BJ (cell line): ENCODE data around the gene LDLRAD4. TPM values are rescaled to one million over a fixed set of nuclear protein-coding genes. Genes with fewer than 3 reads are reported as not detected.

Experiments used
- CTCF ChIA-PET: fragments of 350-600 bp; formaldehyde crosslinking; extraction: SDS; loops from one replicate; lab custom pipeline; 2021; ENCODE audit warnings: antibody characterized with exemption, inconsistent platforms; lab: Yijun Ruan, JAX
- POLR2A ChIA-PET: fragments of 300-600 bp; sonication (Branson Sonifier 250); formaldehyde crosslinking; extraction: SDS; loops from one replicate; lab custom pipeline; 2021; ENCODE audit warnings: antibody characterized with exemption; lab: Charles Lee
- DNase-seq: peaks from one replicate; pipeline ENCODE4 v3.0.0-alpha.2; 2011; ENCODE audit warnings: low read depth
- H3K27me3 ChIP-seq: 2 replicates; pipeline ENCODE4 v1.6.0; 2011; ENCODE audit warnings: low read length; ENCODE audit not compliant: control insufficient read depth, insufficient read depth
- H3K36me3 ChIP-seq: 2 replicates; pipeline ENCODE4 v1.5.1; 2011; ENCODE audit warnings: low read length; ENCODE audit not compliant: control insufficient read depth, insufficient read depth
- H3K4me3 ChIP-seq: 2 replicates; pipeline ENCODE4 v1.5.1; 2011; ENCODE audit warnings: low read depth, mild to moderate bottlenecking, control low read depth, low read length
- polyA plus RNA-seq: library from polyadenylated mRNA; depleted of rRNA; stranded (reverse); fragments of >200 nt; gene quantifications from 2 replicates; pipeline ENCODE4 v1.2.3, GENCODE V29; 2011
- TF ChIP-seq, protein P1 (sequence below): IDR thresholded peaks from 2 replicates; pipeline ENCODE4 v1.5.1; 2011; ENCODE audit warnings: low read depth, mild to moderate bottlenecking, control low read depth, inconsistent platforms, low read length, moderate library complexity; ENCODE audit not compliant: insufficient read depth

LDLRAD4 gene
- polyA plus RNA-seq, 1 experiment, result not detected

DNA sequence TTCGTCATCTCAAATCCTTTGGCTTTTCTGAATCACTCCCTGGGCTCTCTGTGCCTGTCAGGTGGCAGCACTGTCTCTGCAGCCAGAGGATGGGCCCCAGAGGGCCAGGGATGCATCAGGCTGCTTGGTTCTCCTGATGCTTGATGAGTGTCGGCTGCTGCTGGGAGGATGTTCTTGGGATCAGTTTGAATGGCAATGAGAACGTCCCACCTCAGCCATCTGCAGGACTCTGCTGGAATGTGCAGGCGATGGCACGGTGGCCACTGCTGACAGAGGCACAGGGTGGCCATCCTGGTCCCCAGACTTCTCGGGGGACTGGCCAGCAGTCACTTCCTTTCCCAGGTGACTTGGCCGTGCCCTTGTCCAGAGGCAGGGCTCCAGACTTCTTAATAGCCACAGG is 361.8 kb downstream of the LDLRAD4 start:
- no peaks in the 10 kb centered on the region for H3K27me3 ChIP-seq
- H3K36me3 ChIP-seq, result no peaks in the 10 kb centered on the region
- POLR2A ChIA-PET, result no interaction called here
- H3K4me3 ChIP-seq, result no peak overlapping the region
- CTCF ChIA-PET, result no interaction called here
- TF ChIP-seq, protein P1, sequence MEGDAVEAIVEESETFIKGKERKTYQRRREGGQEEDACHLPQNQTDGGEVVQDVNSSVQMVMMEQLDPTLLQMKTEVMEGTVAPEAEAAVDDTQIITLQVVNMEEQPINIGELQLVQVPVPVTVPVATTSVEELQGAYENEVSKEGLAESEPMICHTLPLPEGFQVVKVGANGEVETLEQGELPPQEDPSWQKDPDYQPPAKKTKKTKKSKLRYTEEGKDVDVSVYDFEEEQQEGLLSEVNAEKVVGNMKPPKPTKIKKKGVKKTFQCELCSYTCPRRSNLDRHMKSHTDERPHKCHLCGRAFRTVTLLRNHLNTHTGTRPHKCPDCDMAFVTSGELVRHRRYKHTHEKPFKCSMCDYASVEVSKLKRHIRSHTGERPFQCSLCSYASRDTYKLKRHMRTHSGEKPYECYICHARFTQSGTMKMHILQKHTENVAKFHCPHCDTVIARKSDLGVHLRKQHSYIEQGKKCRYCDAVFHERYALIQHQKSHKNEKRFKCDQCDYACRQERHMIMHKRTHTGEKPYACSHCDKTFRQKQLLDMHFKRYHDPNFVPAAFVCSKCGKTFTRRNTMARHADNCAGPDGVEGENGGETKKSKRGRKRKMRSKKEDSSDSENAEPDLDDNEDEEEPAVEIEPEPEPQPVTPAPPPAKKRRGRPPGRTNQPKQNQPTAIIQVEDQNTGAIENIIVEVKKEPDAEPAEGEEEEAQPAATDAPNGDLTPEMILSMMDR, result no peak
- DNase-seq, result no peak

DNA sequence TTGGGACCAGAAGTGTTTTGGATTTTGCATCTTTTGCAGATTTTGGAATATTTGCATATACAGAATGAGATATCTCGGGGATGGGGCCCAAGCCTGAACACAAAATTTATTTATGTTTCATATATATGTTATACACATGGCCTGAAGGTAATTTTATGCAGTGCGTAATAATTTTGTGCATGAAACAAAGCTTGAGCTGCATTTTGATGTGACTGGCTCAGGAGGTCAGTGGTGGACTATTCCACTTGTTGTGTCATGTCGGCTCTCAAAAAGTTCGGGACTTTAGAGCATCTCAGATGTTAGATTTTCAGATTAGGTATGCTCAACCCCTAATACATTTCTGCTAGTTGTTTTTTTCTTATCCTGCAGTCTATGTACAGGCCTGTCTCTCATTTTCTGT is 362.4 kb downstream of the LDLRAD4 start:
- TF ChIP-seq, protein P1, result no peak
- POLR2A ChIA-PET, result no interaction called here
- DNase-seq, result no peak
- H3K36me3 ChIP-seq, result no peaks in the 10 kb centered on the region
- no peak overlapping the region for H3K4me3 ChIP-seq
- CTCF ChIA-PET, result no interaction called here
- no peaks in the 10 kb centered on the region for H3K27me3 ChIP-seq

DNA sequence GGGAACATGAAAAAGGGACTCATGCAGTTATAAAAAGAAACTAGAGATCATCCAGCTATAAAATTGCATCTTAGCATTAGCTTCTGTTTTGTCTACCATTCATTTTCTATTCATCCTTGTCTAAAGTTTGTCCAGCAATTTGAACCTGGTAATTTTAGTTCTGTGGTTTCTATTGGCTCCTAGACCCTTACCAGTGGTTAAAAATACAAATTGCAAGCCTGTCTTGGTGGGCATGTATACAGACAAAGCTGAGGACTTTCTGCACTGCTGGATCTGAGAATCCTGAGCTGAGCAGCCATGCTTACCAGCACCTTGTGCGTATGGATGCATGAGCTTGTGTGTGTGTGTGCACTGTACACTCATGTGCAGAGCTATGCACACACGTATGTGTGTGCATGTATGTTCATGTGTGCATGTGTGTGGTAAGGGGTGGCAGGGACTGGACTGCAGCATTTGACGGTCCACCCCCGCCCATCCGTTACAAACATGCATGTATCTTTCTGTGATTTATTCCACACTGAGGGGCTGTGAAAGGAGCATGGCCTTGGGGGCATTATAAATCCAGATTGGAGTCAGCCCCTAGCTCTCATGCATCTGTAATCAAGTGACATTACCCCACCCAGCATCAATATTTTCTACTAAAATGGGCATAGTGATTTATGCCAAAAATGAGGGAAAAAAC is 363.1 kb downstream of the LDLRAD4 start:
- no peaks in the 10 kb centered on the region for H3K36me3 ChIP-seq
- ChIA-PET POLR2A (no interaction called here), CTCF (no interaction called here)
- TF ChIP-seq, protein P1, result no peak
- no peaks in the 10 kb centered on the region for H3K27me3 ChIP-seq
- no peak overlapping the region for H3K4me3 ChIP-seq
- DNase-seq, result no peak

DNA sequence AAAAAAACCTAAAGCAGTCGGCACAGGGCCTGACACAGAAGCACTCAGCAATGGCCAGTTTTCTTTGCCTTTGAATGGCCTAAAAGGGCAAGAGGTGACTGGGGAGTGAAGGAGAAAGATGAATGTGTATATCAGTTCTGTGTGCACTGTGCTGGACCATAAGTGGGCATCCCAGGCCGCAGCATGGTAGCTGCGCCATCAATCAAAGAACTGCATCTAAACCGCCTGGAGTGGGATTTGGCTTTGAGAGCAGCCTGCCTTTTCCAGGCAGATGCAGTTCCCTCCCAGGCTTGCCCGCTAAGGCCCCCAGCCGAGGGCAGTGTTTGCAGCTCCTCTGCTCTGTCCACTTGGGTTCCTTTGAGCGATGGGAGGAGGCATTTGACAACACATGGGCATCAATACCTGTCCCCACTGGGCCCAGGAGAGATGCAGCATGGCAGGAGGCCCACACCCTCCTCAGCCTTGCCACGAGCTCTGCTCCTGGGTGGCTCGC is 363.7 kb downstream of the LDLRAD4 start:
- no peak for DNase-seq
- POLR2A ChIA-PET, result no interaction called here
- Histone ChIP-seq H3K4me3 (no peak overlapping the region), H3K36me3 (no peaks in the 10 kb centered on the region), H3K27me3 (no peaks in the 10 kb centered on the region)
- CTCF ChIA-PET, result no interaction called here
- TF ChIP-seq, protein P1, result no peak

DNA sequence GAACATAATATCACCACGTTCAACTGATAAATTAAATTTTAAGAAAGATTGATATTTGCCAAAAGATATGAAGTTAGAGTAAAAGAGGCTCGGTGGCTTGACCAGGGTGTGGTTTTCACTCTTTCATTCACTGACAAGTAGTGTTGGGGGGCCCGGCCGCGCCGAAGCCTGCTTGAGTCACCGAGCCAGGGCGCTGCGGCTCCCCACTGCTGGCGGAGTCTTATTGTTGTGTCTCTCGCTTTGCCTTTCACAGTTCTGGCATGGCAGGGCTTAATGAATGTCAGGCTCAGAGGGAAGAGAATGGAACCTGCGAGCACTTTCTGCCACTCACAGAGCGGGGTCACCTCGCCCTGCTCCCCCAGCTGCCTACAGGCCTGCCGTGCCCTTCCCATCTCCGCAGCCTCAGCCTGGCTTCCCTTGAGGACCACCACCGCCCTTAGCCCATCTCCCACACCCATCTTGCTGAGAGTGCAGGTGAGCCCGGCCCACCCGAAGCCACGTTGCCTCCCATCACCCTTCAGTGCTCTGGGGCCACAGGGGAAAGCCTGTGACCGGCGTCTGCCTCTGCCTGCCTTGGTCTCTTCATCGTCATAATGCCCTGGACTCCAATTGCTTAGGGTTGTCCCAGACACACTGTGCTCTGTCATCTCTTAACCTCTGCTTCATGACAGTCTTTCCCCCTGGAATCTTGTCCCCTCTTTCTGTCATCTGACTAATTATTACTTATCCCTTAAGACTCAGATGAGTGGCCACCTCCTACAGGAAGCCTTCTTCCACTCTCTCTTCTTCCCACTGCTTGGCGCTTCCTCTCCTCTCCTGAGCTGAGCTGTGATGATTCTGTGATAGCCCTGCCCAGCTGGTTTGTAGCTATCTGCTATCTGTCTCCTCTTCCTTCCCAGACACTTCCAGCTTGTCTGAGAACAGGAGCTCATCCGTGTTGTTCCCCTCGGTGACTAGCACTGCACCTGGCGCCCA is 365.3 kb downstream of the LDLRAD4 start:
- ChIA-PET CTCF (no interaction called here), POLR2A (no interaction called here)
- Histone ChIP-seq H3K27me3 (no peaks in the 10 kb centered on the region), H3K36me3 (no peaks in the 10 kb centered on the region), H3K4me3 (no peak overlapping the region)
- TF ChIP-seq, protein P1, result no peak
- DNase-seq, result no peak
